ENCODE measurements around the gene CHAF1A. TPM values are rescaled to one million over a fixed set of nuclear protein-coding genes. Genes with fewer than 3 reads are reported as not detected.

The CHAF1A gene
- total and polyA plus RNA-seq, 12 donors = 4.2 to 8.7 (median 5.8) TPM

DNA sequence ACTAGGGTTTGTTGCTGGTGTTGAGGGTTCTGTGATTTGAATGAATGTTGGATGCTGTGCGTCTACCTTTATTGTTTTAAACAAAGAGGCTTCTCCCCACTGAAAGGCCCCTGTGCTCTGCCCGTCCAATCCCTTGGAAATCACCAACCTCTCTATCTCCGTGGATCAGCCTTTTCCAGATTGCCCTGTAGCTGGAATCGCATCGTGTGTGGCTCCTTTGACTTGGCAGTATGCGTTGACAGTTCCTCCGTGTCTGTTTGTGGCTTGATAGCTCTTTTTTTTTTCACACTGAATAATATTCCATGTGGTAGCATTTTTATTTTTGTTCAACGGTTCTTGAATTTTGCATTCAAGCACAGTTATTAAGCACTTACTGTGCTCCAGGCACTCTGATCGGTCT is 32.0 kb downstream of the CHAF1A start:
- Histone ChIP-seq H3K27ac (no peak overlapping the region), H3K4me1 (peaks cover 0 to 23% (median 0%) of the 10 kb centered on the region in 9 donors), H3K36me3 (peaks cover 0 to 74% (median 3%) of the 10 kb centered on the region in 9 donors), H3K4me3 (no peak overlapping the region), H3K9me3 (no peaks in the 10 kb centered on the region), H3K27me3 (no peaks in the 10 kb centered on the region)
- no peak for ATAC-seq
- 86 to 91% methylated on average over 9 of the region's 9 CpGs for WGBS, 2 donors
- intact Hi-C loops (cut with DNase I) = no loop called here
- TF ChIP-seq CTCF (IDR thresholded peaks at IDR 0.05) = no peak
- DNase-seq = no peak

DNA sequence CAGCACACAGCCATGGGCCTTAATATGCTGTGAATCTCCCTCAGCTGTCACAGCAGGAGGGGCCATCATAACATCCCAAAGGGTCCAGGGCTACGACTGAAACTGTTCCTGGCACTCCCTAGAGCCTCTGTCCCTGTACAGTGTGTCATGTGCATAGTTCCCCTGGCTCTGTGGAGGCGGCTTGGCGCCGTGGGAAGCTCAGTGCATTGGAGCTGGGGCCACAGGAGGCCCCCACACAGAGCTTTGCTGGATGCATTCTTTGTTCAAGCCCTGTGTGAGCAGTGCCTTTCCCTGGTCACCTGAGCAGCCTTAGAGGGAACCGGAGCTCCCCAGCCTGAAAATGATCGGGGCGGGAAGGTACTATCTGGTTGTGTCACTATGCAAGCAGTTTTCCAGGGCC is 33.8 kb downstream of the CHAF1A start:
- intact Hi-C loops (cut with DNase I) = no loop called here
- WGBS, 2 donors = 85 to 92% methylated on average over 7 of the region's 7 CpGs
- H3K27ac ChIP-seq = no peak overlapping the region
- peaks cover 0 to 65% (median 3%) of the 10 kb centered on the region in 9 donors for H3K36me3 ChIP-seq
- no peaks in the 10 kb centered on the region for H3K27me3 ChIP-seq
- TF ChIP-seq CTCF (IDR thresholded peaks at IDR 0.05) = no peak
- DNase-seq (no peak), ATAC-seq (no peak)
- H3K4me1 ChIP-seq = peaks cover 0 to 13% (median 0%) of the 10 kb centered on the region in 9 donors
- H3K4me3 ChIP-seq = no peak overlapping the region
- H3K9me3 ChIP-seq = no peaks in the 10 kb centered on the region

DNA sequence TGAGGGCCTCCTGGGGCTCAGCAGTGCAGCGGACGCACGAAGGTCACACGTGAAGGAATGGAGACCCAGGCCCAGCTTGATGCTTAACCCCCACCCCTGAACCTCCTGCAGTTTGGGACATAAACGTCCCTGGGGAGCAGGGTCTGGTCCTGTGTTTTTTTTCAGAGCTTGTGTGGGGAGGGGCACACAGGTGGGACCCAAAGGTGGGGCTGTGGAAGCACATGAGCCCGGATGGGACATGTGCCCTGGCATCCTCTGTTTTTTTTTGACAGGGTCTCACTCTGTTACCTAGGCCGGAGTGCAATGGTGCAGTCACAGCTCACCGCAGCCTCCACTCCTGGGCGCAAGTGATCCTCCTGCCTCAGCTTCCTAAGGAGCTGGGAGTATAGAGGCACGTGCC is 34.7 kb downstream of the CHAF1A start:
- no peaks in the 10 kb centered on the region for H3K9me3 ChIP-seq
- intact Hi-C loops (cut with DNase I) = no loop called here
- no peak overlapping the region for H3K27ac ChIP-seq
- ATAC-seq = no peak
- no peak for TF ChIP-seq CTCF (IDR thresholded peaks at IDR 0.05)
- H3K36me3 ChIP-seq = peaks cover 0 to 56% (median 3%) of the 10 kb centered on the region in 9 donors
- no peak for DNase-seq
- WGBS, 2 donors = 91 to 93% methylated on average over 10 of the region's 10 CpGs
- H3K4me3 ChIP-seq = no peak overlapping the region
- H3K27me3 ChIP-seq = no peaks in the 10 kb centered on the region
- H3K4me1 ChIP-seq = peaks cover 0 to 4% (median 0%) of the 10 kb centered on the region in 9 donors

DNA sequence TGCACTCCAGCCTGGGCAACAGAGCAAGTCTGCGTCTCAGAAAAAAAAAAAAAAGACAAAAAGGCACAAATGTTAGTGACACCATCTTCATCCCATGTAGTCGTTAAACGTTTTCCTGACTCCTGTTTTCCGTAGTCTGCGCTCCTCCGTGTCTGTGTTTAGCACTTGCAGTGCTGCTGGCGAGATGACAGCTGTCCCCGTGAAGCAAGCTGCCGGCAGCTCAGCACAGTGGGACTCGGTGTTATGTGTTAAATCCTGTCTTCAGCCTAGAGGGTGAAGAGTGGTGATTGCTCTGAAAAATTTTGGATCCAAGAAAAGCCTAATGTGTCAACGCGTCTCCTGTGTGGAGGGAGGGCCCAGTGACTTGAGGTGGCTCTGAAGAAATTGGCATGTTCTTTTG is 36.8 kb downstream of the CHAF1A start:
- no peak overlapping the region for H3K27ac ChIP-seq
- no peaks in the 10 kb centered on the region for H3K4me1 ChIP-seq
- WGBS, 2 donors = 56 to 75% methylated on average over 12 of the region's 12 CpGs
- H3K27me3 ChIP-seq = no peaks in the 10 kb centered on the region
- H3K36me3 ChIP-seq = peaks cover 0 to 40% (median 0%) of the 10 kb centered on the region in 9 donors
- intact Hi-C loops (cut with DNase I) = no loop called here
- no peaks in the 10 kb centered on the region for H3K9me3 ChIP-seq
- no peak overlapping the region for H3K4me3 ChIP-seq
- ATAC-seq (no peak), DNase-seq (no peak)
- TF ChIP-seq CTCF (IDR thresholded peaks at IDR 0.05) = no peak

All from heart right ventricle (tissue), 16 donors.